ENCODE measurements around the gene FRMD4A. TPM values are rescaled to one million over a fixed set of nuclear protein-coding genes. Genes with fewer than 3 reads are reported as not detected.
A peak's percentile ranks its signal among the peaks of the same experiment; 100 is the strongest.

The FRMD4A gene
- total RNA-seq, 1 experiment from 2014 or later = 1.1 TPM

DNA sequence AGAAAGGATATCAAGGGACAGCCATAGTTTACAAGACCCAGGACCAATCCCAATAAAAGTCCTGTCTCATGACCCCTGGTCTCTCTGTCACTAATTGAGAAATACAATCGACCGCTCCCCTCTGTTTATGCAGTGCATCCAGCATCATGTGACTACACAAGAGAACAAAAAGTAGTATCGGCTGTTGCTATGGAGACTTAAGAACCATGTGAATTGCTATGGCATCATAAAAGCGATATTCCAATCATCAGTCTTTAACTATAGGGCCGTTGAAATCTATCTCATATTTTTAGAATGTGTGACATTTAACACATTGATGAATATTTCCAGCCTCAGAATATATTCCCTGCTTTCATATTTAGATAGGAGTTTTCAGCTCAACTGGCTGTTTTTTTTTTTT lies 139.3 kb downstream of the FRMD4A start:
- DNase-seq (ENCODE audit: low spot score) = no peak

GRCh38 chr10:14190702-14191101 lies 140.0 kb downstream of the FRMD4A start:
- DNase-seq (ENCODE audit: low spot score) = no peak

DNA sequence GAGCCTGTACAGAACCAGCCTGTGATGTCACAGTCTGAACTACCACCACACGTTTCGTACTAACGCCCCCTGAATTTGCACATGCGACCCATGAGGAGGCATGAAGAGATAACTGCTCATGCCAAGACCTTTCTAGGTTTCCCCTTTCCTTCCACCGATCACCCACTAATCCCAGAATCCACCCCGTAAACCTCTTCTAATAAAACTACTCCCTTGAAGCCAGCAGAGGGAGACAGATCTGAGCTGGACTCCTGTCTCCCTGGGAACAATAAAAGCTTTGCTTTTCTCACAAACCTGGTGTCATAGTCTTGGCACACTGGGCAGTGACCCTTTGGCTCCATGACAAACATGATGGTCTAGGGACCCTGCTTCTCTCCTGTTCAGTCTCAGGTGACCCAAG lies 144.5 kb downstream of the FRMD4A start:
- DNase-seq (ENCODE audit: low spot score) = peak; percentile 29

DNA sequence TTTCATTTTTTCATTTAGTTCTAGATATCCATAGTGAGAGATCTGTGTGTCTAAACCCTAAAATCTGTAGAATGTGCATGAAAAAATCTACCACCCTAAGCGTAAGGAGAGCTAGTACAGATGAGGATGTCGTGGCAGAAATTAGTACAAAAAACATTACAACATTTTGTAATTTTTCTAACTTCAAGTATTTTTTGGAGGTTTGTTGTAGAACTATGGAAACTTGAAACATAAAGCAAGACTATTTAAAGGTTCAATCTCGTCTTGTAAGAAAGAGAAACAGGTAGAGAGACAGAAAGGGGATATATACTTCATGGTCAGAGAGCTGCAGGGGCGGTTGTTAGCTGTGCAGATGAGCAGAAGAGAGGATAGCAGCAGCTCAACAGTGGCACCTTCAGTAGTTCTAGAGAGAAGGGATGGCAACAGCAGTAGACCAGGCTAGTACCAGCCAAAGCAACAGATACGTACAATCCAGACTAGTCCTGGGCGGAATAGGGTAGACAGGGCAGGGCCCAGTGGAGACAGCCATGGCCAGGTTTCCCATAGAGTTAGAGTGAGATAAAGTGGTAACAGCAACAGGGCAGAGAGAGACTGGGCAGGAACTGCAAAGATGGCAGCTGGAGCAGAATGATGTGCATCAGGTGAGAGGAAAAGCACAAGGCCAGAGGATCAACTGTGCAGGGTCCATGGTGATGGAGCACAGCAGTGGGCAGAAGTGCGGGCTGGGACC lies 145.2 kb downstream of the FRMD4A start:
- peak; percentile 97 for DNase-seq (ENCODE audit: low spot score)

- peak; percentile 60 for DNase-seq (ENCODE audit: low spot score)
Observed at GRCh38 chr10:14184841-14185315, 145.8 kb downstream of the FRMD4A start.

DNA sequence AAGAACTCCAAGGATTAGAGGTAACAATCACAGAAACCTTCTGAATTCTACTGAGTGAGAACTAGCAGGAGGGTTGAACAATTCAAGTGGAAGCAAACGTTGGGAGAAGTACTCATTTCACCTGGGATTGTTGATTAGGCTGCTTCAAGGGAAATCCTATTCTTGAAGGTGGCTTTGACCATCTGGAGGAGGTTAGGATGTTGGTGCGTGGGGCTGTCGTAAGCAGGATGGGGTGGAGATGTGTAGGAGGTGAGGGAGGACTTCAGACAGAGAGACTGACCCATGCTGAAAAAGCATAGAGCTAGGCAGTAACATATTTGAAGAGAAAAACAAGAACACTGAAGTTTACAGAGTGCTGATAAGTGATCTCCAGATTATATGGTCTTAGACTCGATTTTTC lies 147.9 kb downstream of the FRMD4A start:
- no peak for DNase-seq (ENCODE audit: low spot score)

GRCh38 chr10:14181567-14181936 lies 149.2 kb downstream of the FRMD4A start:
- no peak for DNase-seq (ENCODE audit: low spot score)

DNA sequence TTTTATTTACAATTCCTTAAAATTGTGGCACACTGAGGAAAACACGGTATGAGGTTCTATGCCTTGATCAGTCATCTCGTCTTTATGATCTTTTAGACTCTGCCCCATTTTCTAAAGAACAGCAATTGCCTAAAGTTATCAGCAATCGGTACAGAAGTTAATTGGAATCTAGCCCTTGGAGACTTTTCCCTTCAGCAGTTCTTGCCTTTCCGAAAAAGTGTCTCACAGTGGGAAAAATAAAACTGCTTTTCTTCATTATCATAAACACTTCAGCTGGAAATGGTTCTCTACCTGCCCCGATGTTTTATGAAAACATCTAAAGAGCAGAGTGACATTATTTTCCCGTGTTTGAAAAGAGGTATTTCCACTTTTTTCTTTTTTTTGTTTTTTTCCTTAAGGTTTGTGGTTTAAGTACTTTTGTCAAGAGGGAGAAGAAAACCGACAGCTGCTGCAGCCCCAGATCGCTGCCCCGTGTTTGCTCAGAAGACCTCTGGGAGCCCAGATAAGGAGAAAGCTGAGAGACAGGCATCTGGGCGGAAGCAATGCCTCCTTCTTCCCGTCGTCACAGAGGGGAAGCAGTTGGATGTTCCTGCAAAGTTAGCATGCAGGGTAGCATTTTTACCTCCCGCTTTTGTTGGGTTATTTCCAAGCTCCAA lies 149.7 kb downstream of the FRMD4A start:
- no peak for DNase-seq (ENCODE audit: low spot score)

DNA sequence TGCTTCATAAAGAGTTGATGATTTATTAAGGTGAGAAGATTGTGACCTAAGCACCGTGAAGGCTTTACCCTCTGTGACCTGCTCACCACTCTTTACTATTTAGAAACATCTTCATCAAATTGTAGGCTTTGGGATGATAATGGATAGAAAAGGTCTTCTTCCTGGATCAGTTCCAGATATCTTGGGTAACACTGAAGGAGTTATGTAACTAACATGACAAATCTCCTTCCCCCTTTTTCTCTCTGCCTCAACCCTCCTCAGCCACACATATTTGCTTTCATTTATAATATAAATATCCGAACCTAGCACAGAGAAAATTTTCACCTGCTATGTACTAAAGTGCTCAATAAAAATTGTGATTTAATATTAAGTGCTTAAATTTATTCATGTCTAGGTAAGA lies 151.5 kb downstream of the FRMD4A start:
- no peak for DNase-seq (ENCODE audit: low spot score)

DNA sequence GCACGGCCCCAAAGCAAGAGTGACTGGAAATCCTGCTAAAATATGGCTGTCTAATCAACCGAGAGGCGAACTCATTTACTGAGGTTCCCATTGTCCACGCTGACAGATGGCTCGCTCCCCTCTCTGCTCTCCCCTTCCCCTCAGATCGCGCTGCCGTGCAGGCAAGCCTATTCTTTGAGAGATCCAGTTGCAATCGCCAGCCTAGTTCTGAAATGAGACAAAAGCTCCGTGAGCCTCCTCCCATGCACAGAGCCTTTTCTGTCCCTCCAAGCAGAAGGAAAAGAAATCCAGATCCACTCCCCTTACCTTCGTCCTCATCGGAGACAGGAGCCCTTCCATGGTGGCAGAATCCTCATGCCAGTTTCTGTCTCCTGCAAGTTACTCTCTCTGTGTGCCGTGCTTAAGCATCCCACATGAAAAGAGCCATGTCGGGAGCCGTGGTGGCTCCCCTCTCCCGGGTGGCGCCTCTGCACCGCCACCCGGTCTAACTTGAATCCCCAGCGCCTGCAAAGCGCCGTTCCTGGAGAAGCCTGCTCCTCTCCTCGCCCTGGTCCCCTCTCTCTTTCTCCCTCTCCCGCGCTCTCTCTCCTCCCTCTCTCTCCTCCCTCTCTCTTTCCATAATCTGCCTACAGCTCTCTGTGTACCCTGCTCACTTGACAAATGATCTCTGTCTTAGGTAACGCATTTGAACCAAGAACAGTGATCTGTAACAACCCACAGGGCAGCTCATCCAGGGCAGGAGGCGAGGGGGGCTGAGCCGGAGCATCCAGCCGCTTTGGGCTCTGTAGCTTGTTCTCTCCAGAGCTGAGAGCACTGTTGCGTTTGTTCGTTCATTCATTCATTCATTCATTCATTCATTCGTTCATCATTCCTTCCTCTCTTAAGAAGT lies 156.8 kb downstream of the FRMD4A start:
- DNase-seq (ENCODE audit: low spot score) = no peak

DNA sequence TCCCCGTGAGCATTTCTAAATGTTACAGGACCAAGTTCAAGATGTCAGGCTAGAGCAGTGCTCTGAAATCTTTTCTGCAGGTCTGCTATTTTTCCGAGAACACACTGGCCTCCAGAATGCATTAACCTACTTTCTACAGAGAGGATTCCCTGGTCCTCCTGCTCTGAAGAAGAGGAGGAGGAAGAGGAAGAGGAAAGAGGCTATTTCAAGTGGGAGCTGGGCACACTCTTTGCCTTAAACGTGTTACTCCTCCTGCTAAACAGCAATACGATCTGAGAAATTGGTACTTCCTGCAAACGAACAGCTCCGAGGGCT lies 157.4 kb downstream of the FRMD4A start:
- no peak for DNase-seq (ENCODE audit: low spot score)

DNA sequence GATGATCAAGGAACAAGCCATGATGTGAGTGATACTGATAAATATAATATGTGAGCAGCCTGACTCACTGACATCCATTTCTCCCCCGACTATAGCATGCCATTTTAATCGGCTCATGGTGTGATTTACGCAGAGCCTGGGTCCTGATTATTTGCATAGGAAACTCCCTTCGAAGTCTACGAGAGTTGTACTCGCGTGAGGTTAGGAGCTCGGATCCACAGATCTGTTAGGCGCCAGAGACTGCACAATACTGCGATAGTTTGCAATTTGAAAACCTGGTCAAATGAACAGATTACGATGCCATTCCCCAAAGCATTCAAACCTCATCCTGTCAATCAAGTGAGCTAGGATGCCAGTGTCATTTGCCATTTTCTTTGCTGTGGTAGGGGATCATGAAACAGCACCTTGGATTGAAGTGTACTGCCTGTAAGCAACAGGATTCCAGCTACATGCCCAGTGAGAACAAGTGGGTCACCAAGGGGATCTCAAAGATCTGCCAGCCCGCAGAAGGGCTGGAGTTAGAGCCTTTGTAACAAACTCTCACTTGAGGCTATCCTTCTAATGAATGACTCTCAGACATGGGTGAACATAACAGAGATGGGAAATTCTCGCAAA lies 158.3 kb downstream of the FRMD4A start:
- no peak for DNase-seq (ENCODE audit: low spot score)

GRCh38 chr10:14171336-14171735 lies 159.4 kb downstream of the FRMD4A start:
- no peak for DNase-seq (ENCODE audit: low spot score)

GRCh38 chr10:14163377-14164086 lies 167.2 kb downstream of the FRMD4A start:
- no peak for DNase-seq (ENCODE audit: low spot score)

DNA sequence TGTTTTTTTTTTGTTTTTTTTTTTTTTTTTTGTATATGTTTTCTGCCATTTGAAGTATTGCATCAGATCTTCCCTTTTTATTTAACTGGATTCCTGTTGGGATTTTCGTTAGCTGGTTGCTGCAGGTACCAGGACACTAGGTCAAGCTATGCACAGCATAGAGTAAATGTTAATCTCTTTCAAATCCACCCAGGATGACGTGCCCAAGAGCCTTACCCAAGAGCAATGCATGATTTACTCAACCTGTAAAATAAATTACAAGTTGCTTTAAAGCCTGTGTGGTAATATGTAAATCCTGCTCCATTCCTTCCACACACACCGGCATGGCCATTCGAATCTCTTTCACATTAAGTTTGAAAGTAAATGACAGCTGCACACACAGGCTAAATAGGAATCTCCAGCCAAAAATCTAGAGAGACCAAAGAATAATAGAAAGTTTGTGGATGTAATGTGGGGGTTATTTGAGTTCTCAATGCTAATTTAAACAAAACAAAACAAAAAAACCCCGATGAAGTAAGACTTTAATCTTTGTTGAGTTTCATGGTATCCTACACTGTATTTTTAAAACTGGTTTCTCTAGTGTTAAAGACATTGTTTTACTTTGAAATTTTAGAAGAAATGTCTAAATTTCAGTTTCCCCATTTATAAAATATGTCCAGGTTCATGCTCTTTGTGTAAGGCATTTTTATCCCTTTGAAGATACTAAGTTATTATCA lies 167.9 kb downstream of the FRMD4A start:
- DNase-seq (ENCODE audit: low spot score) = no peak

- DNase-seq (ENCODE audit: low spot score) = no peak
Observed at GRCh38 chr10:14162061-14162460, 168.7 kb downstream of the FRMD4A start.

- no peak for DNase-seq (ENCODE audit: low spot score)
Observed at GRCh38 chr10:14160299-14160698, 170.4 kb downstream of the FRMD4A start.

GRCh38 chr10:14158575-14158974 lies 172.1 kb downstream of the FRMD4A start:
- no peak for DNase-seq (ENCODE audit: low spot score)

- DNase-seq (ENCODE audit: low spot score) = no peak
Observed at GRCh38 chr10:14156104-14156503, 174.6 kb downstream of the FRMD4A start.

DNA sequence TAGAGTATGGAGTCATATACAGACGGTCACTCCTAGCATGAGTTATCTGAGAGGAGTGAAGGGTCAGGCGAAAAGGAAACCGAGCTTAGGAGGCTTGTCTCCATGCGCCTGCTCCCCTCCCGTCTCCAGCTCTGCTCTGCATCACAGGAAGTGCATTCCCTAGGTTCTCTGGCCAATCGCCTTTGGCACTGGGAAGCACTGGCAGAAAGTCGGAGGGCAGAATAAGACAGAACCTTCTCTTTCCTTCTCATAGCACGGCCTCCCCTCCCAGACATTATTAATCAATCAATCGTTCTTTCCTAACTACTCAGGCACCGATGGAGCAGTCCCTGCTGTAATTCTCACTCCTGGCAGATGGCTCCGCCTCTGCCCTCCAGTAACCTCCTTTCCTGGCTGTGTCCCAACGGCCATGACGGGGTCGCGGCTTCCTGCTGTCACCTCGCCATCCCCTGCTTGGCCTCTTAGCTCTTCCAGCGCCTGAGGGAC lies 177.1 kb downstream of the FRMD4A start:
- peak; percentile 11 for DNase-seq (ENCODE audit: low spot score)

DNA sequence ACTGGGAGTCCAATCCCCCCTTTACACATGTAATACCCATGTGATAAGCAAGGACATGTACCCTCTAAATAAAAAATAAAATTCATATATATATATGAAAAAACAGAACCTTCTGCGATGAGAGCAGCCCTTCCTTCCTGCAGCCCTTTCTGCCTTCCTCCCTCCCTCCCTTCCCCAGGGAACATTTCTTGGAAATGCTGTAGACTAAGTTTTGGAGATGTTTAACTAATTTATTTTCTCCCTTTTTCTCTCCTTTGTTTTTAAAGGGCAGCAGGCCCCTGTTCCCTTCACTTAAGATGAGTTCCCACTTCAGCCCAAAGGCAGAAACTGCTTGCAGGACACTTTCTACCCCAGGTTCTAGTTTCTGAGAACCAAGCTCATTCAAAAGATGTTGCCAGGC lies 179.2 kb downstream of the FRMD4A start:
- no peak for DNase-seq (ENCODE audit: low spot score)

Measured in H4 (cell line).